ENCODE results near the gene SLC5A2.
"Not testable (repeated sequence)": the region's sequence is repeated elsewhere in the genome, so short reads cannot be mapped to it uniquely, and the experiment has no call there.

Gene SLC5A2

DNA sequence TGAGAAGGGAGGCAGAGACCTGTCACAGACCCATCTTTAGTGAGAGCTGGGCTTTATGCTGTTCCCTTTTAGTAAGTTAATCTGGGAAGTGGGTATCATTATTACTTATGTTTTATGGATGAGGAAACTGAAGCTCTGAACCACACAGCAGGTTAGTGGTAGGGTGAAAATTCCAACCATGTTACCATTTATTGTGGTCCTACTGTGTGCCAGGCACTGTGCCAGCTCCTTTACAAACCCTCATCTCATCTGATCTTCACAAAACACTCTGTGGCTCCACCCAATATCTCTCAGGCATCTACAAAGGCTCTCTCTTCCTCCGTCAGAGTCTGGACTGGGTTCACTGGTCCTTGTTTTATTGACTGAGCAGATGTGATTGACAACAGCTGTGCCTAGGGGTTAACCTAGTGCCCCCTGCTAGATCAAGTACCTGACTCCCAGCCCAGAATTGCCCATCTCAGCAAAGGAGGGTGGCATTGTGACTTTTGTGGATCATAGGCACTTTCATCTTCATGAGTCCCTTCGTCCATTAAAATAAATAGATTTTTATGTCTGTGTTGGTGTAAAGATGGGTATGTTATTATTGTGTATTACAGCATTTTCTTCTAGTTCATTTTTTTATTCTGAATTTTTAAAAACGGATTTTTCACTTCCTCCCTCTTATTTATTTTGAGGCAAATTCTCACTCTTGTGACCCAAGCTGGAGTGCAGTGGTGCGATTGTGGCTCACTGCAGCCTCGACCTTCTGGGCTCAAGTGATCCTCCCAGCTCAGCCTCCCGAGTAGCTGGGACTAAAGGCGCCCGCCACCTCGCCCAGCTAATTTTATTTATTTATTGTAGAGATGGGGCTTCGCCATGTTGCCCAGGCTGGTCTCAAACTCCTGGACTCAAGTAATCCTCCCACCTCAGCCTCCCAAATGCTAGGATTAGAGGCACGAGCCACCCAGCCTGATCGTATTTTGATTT, 7.9 kb upstream of the SLC5A2 start:
- DNase-seq (ENCODE audit: low read depth in 2 of 3, low spot score in 2 of 3): no peak

DNA sequence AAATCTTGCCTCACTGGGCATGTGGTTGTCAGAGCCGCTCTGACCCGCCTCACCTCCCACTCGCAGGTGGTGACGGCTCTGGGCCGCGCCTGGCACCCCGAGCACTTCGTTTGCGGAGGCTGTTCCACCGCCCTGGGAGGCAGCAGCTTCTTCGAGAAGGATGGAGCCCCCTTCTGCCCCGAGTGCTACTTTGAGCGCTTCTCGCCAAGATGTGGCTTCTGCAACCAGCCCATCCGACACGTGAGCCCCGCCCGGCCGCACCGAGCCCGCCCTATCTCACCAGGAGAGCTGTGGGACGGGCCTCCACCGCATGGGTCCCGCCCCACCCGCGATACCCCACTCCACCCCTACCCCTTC, 7.0 kb upstream of the SLC5A2 start:
- no peak for DNase-seq (ENCODE audit: low read depth in 2 of 3, low spot score in 2 of 3)

DNA sequence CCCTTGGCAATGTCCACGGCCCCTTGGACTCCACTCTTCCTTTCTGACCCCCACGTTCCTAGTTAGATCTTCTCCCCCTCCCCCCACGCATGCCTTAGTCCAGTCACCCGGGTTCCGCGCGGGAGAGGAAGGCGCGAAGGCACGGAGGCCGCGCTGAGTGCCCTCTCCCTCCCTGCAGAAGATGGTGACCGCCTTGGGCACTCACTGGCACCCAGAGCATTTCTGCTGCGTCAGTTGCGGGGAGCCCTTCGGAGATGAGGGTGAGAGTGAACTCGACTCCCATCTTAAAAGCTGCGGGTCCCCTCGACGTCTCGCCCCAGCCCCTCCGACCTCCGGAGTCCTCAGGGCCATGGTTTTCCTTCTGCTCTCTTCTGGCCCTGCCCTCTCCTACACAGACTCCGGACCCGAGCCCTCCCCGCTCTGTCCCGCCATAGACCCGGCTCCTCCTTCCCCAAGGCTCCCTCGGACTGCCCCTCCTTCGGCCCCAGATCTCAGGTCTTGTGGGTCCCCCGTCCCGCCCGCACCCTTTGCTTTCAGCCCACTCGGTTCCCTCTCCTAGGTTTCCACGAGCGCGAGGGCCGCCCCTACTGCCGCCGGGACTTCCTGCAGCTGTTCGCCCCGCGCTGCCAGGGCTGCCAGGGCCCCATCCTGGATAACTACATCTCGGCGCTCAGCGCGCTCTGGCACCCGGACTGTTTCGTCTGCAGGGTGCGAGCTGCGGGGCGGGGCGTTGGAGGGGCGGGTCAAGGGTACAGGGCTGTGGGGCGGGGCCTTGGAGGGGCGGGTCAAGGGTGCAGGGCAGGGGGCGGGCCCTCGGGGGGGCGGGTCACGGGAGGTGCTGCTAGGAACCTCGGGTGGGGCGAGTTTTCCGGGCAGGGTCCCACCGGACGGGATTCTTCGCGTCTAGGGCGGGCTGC, 6.4 kb upstream of the SLC5A2 start:
- DNase-seq (ENCODE audit: low read depth in 2 of 3, low spot score in 2 of 3): peak; percentile 46 to 77 (median 76)

DNA sequence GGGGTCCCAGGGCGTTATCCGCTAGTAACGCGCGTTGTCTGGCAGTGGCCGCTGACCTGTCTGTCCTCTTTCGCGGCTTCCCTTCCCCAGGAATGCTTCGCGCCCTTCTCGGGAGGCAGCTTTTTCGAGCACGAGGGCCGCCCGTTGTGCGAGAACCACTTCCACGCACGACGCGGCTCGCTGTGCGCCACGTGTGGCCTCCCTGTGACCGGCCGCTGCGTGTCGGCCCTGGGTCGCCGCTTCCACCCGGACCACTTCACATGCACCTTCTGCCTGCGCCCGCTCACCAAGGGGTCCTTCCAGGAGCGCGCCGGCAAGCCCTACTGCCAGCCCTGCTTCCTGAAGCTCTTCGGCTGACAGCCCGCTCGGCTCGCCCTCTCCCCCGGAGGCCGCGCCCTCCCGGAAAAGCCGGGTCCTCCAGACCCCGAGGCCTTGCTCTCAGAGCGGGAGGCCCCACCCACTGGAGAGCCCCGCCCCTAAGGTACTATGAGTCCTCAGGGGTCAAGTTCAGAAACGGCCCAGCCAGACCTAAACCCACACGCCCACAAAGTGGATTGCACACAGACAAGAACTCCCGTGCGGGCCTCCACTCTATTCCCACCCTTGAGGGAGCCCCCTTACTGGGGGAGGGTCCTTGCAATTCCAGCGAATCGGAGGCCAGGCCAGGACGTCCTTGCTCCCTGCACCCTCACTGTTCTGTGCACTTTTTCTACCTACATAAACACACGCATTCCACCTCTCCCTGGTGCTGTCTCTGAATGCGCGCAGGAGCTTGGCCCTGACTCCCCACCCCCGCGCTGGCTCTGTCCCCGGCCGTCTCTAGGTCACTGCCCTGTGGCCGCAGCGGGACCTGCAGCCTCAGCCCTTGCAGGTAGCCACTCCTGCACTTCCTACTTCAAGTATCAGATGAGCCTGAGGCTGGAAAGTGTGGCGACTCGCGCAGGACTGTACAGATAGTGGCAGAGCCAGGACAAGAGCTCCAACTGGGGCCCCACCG, 5.4 kb upstream of the SLC5A2 start:
- DNase-seq (ENCODE audit: low read depth in 2 of 3, low spot score in 2 of 3): no peak

DNA sequence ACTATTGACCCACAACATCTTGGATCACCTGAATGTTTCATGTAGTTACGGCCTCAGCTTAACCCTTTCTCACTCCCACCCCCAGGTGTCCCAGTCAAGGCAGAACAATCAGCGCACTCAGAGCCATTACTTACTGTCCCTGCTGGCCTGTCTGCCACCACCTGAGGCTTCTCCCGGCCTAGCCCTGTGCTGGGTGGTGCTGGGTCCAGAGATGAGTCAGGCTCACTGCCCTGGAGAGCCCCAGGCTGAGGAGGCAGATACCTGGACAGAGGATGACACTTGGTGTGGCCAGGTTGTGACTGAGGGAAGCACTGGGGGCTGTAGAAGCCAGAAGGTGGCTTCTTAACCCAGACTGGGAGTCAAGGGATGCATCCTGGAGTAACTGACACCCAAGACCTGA, 4.0 kb upstream of the SLC5A2 start:
- DNase-seq (ENCODE audit: low read depth in 2 of 3, low spot score in 2 of 3): no peak

DNA sequence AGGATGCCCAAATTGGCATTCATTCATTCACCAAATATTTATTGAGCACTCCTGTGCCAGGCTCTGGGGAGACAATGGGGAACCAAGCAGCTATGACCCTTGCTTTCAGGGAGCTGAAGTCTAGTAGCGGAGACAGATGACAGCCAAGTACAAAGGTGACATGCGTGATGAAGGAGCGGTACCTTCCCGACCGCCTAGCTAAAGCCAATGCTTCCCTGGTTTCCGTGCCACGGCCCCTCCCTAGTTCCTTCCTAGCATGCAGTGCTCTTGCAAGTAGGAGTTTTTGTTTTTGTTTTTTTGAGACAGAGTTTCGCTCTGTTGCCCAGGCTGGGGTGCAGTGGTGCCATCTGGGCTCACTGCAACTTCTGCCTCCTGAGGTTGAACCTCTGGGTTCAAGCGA, 3.2 kb upstream of the SLC5A2 start:
- no peak for DNase-seq (ENCODE audit: low read depth in 2 of 3, low spot score in 2 of 3)

DNA sequence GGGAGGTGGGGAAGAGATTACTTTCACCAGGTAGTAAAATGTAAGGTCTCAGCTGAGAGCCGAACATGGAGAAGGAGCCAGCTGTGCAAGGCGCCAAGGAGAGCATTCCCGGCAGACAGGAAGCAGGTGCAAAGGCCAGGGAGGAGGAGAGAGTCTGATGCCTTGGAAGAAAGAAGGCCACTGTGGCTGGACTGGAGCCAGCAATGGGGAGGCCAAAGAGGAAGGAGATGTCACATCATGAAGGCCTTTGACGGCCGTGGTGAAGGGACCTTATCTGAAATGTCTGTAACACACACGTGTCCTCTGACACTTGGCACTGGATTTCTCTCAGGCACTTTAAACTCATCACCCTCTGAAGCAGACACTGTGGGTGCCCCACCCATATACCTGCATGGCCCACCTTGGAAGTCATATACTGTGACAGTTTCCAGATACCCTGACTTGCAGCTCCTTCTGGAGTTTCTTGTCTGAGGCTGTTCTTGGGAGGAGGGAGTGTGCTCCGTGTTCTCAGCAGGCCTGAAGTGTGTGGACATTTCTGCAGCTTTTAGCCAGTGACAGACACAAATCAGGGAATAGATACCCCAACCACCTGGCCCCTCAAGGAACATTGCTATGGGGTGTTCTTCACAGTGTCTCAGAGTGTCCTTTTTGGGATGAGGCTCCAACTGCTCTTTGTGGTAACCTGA, 1.9 kb upstream of the SLC5A2 start:
- DNase-seq (ENCODE audit: low read depth in 2 of 3, low spot score in 2 of 3): no peak

DNA sequence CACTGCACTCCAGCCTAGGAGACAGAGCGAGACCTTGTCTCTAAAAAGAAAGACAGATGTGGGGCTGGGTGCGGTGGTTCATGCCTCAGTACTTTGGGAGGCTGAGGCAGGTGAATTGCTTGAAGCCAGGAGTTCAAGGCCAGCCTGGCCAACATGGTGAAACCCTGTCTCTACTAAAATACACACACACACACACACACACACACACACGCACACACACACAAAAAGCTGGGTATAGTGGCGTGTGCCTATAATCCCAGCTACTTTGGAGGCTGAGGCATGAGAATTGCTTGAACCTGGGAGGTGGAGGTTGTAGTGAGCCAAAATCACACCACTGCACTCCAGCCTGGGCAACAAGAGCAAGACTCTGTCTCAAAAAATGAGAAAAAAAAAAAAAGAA, 1.1 kb downstream of the SLC5A2 start:
- DNase-seq (ENCODE audit: low read depth in 2 of 3, low spot score in 2 of 3): not testable (repeated sequence)

DNA sequence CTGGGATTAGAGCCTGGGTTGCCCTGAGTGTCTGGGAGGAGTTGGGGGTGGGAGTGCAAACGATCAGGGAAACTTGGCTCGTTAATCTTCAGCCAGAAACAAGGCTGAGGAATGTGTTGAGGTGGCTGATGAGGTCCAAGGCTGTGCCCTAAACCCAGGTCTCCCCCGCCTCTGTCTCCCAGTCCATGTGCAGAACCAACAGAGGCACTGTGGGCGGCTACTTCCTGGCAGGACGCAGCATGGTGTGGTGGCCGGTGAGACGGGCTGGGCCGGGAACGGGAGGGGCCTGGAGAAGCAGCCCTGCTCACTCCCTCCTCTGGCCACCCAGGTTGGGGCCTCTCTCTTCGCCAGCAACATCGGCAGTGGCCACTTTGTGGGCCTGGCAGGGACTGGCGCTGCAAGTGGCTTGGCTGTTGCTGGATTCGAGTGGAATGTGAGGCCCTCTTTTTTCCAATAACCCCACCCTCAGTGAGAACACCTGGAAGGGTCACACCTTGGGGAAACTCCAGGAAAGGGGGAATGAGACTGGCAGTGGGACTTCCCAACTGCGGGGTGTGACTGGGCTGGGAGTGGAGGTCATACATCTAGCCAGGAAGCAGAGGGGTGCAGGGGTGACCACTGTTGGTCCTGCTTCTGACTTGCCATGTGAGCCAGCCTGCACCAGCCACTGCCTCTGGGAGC, 1.7 kb downstream of the SLC5A2 start:
- no peak for DNase-seq (ENCODE audit: low read depth in 2 of 3, low spot score in 2 of 3)

DNA sequence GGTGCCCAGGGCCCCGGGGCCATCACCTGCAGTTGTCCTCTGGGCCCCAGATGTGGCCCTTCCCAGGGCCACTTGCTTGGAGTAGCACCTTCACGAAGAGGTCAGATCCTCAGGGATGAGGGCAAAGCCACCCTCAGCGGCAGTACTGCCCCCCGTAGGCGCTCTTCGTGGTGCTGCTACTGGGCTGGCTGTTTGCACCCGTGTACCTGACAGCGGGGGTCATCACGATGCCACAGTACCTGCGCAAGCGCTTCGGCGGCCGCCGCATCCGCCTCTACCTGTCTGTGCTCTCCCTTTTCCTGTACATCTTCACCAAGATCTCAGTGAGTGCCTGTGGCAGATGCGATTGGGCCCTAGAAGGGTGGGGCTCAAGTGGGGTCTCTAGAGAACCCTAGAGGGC, 2.6 kb downstream of the SLC5A2 start:
- DNase-seq (ENCODE audit: low read depth in 2 of 3, low spot score in 2 of 3): no peak

DNA sequence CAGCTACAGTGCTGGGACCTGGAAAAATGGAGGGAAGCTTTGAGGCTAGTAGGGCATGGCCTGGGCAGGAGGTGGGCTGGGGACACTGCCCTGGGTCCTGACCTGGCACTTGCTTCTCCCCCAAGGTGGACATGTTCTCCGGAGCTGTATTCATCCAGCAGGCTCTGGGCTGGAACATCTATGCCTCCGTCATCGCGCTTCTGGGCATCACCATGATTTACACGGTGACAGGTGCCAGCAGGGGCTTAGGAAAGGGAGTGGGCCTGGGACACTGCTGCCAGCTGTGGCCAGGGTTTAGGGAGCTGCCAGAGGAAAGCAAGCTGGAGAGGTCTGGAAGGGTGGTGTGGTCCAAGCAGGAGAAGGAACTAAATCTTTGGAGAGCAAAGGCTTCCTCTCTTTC, 3.1 kb downstream of the SLC5A2 start:
- no peak for DNase-seq (ENCODE audit: low read depth in 2 of 3, low spot score in 2 of 3)

DNA sequence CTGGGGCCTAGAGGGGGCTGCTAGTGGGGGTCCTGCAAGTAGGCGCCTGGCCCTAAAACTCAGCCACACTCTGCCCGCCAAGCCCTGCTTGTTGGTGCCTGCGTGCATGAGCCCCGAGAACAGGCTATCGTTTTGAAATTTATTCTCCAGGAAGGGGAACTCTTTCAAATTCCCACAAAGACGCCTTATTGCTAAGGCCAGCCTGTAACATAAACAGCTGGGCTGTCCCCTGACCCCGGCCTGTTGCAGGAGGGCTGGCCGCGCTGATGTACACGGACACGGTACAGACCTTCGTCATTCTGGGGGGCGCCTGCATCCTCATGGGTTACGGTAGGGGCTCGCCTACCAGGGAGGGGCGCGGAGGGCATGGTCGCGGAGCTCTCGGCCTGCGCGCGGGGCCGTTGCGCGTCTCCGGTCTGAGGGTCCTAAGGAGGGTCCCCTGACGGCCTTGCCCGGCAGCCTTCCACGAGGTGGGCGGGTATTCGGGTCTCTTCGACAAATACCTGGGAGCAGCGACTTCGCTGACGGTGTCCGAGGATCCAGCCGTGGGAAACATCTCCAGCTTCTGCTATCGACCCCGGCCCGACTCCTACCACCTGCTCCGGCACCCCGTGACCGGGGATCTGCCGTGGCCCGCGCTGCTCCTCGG, 4.3 kb downstream of the SLC5A2 start:
- no peak for DNase-seq (ENCODE audit: low read depth in 2 of 3, low spot score in 2 of 3)

DNA sequence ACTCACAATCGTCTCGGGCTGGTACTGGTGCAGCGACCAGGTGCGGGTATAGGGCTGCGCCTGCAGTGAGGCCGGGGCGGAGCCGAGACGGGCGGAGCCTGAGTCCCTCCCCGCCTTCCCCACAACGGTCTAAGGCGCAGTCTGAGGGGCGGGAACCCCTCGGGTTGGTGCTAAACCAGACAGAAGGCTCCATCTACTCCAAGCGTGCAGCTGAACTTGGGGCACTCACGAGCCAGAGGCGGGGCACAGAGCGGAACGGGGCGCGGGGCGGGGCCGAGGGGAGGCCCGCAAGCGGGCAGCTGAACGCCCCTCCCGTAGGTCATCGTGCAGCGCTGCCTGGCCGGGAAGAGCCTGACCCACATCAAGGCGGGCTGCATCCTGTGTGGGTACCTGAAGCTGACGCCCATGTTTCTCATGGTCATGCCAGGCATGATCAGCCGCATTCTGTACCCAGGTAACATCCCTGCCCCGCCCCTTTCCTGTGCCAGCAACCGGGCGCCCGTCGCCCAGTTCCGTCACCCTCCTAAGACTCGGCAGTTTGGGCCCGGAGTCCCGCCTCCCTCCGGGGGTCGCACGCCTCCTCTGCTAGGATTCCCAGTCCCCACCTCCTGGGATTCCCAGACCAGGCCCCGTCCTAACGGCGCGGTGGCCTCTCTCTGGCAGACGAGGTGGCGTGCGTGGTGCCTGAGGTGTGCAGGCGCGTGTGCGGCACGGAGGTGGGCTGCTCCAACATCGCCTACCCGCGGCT, 5.0 kb downstream of the SLC5A2 start:
- DNase-seq (ENCODE audit: low read depth in 2 of 3, low spot score in 2 of 3): peak in 1 of 3 experiments; percentile 34

DNA sequence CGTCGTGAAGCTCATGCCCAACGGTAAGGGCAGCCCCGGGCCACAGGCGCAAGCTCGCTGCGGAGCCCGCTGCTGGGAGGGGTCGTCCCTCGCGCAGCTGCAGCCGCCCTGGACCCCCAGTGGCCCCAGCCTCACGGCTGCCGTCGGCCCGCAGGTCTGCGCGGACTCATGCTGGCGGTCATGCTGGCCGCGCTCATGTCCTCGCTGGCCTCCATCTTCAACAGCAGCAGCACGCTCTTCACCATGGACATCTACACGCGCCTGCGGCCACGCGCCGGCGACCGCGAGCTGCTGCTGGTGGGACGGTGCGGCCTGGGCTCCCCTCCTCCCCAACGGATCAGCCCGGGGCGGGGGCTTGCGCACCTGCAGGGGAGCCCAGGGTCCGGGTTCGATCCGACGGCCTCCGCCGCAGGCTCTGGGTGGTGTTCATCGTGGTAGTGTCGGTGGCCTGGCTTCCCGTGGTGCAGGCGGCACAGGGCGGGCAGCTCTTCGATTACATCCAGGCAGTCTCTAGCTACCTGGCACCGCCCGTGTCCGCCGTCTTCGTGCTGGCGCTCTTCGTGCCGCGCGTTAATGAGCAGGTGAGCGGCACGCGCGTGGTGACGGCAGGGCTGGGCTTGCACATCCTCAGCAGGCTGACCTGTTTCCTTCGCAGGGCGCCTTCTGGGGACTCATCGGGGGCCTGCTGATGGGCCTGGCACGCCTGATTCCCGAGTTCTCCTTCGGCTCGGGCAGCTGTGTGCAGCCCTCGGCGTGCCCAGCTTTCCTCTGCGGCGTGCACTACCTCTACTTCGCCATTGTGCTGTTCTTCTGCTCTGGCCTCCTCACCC, 5.8 kb downstream of the SLC5A2 start:
- DNase-seq (ENCODE audit: low read depth in 2 of 3, low spot score in 2 of 3): no peak

DNA sequence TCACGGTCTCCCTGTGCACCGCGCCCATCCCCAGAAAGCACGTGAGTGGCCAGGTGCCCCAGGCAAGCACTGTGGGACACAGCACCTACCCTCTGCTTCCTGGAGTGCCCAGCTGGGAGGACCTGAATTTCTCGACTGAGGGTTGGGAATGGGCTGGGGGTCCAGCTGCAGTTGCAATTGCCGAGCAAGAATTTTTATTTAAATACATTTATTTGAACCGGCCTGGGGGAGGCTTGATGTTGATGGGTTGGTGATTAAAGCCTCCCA, 6.3 kb downstream of the SLC5A2 start:
- DNase-seq (ENCODE audit: low read depth in 2 of 3, low spot score in 2 of 3): no peak

DNA sequence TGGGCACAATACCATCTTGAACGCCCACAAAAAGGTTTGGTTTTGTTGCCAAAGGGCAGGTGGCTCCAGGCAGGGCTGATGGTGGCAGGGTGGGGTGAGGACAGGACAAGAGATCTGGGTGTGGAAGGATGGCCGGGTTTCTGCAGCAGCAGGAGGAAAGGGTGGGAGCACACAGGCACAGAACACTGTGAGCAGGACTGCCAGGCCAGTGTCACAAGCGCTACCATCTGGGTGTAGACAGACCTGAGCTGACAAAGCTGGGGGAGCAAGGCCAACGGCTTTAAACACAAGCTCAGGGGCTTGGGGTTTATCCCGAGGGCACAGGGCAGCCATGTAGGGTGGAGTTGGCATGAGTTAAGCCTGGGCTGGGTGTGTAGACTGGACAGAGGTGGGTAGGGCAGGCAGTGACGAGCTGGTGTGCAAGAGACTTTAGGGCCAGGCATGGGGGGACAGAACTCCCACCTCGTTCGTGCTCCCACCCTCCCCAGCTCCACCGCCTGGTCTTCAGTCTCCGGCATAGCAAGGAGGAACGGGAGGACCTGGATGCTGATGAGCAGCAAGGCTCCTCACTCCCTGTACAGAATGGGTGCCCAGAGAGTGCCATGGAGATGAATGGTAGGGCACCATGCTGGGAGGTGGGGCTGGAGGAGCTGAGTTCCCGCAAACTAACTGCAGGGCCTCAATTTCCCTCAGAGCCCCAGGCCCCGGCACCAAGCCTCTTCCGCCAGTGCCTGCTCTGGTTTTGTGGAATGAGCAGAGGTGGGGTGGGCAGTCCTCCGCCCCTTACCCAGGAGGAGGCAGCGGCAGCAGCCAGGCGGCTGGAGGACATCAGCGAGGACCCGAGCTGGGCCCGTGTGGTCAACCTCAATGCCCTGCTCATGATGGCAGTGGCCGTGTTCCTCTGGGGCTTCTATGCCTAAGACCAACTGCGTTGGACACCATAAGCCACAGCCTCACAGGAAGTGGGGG, 7.0 kb downstream of the SLC5A2 start:
- DNase-seq (ENCODE audit: low read depth in 2 of 3, low spot score in 2 of 3): no peak

Data from activated CD8-positive, alpha-beta memory T cell treated with anti-CD3 and anti-CD28 coated beads for 48 hours (primary cell).